HEK293T (cell line): Measurements from ENCODE around the gene C1S.
A peak's percentile ranks its signal among the peaks of the same experiment; 100 is the strongest.

Experiments
- CTCF ChIA-PET: fragments of 350-600 bp; formaldehyde crosslinking; extraction: SDS; loops from one replicate; lab custom pipeline; 2021; ENCODE audit warnings: antibody characterized with exemption, inconsistent platforms; lab: Yijun Ruan, JAX
- POLR2A ChIA-PET: fragments of 350-600 bp; formaldehyde crosslinking; extraction: SDS; loops from one replicate; lab custom pipeline; 2020; ENCODE audit warnings: antibody characterized with exemption, inconsistent platforms; lab: Yijun Ruan, JAX
- DNase-seq: peaks from one replicate; pipeline ENCODE4 v3.0.0; 2012; ENCODE audit warnings: mixed read lengths; ENCODE audit errors: extremely low spot score
- ARNT ChIP-seq: fragments of 450-650 bp; IDR thresholded peaks from 2 replicates; pipeline ENCODE4 v1.6.1; 2017; ENCODE audit warnings: mild to moderate bottlenecking
- BHLHE40 ChIP-seq: fragments of 450-650 bp; IDR thresholded peaks from 2 replicates; pipeline ENCODE4 v1.6.1; 2016; ENCODE audit warnings: mild to moderate bottlenecking, moderate library complexity, borderline replicate concordance
- CTBP1 ChIP-seq: fragments of 450-650 bp; IDR thresholded peaks from 2 replicates; pipeline ENCODE4 v1.6.1; 2016; ENCODE audit warnings: borderline replicate concordance
- ELF4 ChIP-seq: fragments of 450-650 bp; IDR thresholded peaks from 2 replicates; pipeline ENCODE4 v1.6.1; 2017; ENCODE audit warnings: antibody characterized with exemption
- FOXA1 ChIP-seq: fragments of 450-650 bp; IDR thresholded peaks from 2 replicates; pipeline ENCODE4 v1.6.1; 2016; ENCODE audit warnings: mild to moderate bottlenecking
- FOXK2 ChIP-seq: fragments of 450-650 bp; IDR thresholded peaks from 2 replicates; pipeline ENCODE4 v1.6.1; 2016; ENCODE audit warnings: mild to moderate bottlenecking
- FOXM1 ChIP-seq: fragments of 450-650 bp; IDR thresholded peaks from 2 replicates; pipeline ENCODE4 v1.6.1; 2017; ENCODE audit warnings: mild to moderate bottlenecking, borderline replicate concordance
- HDGF ChIP-seq: fragments of 450-650 bp; IDR thresholded peaks from 2 replicates; pipeline ENCODE4 v1.6.1; 2017; ENCODE audit warnings: antibody characterized with exemption, borderline replicate concordance
- L3MBTL2 ChIP-seq: fragments of 450-650 bp; conservative IDR thresholded peaks from 2 replicates; pipeline ENCODE4 v1.6.1; 2016; ENCODE audit warnings: mild to moderate bottlenecking
- LEF1 ChIP-seq: fragments of 450-650 bp; IDR thresholded peaks from 2 replicates; pipeline ENCODE4 v1.6.1; 2017; ENCODE audit warnings: mild to moderate bottlenecking, borderline replicate concordance
- NFRKB ChIP-seq: fragments of 450-650 bp; IDR thresholded peaks from 2 replicates; pipeline ENCODE4 v1.6.1; 2016; ENCODE audit warnings: mild to moderate bottlenecking, moderate library complexity
- PKNOX1 ChIP-seq: fragments of 450-650 bp; IDR thresholded peaks from 2 replicates; pipeline ENCODE4 v1.6.1; 2016
- SP1 ChIP-seq: fragments of 450-650 bp; IDR thresholded peaks from 2 replicates; pipeline ENCODE4 v1.6.1; 2017
- SUZ12 ChIP-seq: fragments of 450-650 bp; IDR thresholded peaks from 2 replicates; pipeline ENCODE4 v1.6.1; 2016; ENCODE audit warnings: mild to moderate bottlenecking
- TARDBP ChIP-seq: fragments of 450-650 bp; IDR thresholded peaks from 2 replicates; pipeline ENCODE4 v1.6.1; 2016
- ZNF384 ChIP-seq: fragments of 450-650 bp; IDR thresholded peaks from 2 replicates; pipeline ENCODE4 v1.6.1; 2016

Gene C1S

GRCh38 chr12:7017870-7018349 lies 42.6 kb upstream of the C1S start:
- CTCF ChIA-PET, result interaction anchor here (0.7 to 0.8 kb wide), 3 partner anchors 25 to 56 kb away, joined by 3 read pairs; no protein-coding TSS in a partner anchor
- DNase-seq, result peak; percentile 64
- TF ChIP-seq L3MBTL2 (peak; percentile 26; the same call in 1 of the 2 replicates), CTBP1 (no peak)
- POLR2A ChIA-PET, result interaction anchor here (0.9 to 2.1 kb wide), 8 partner anchors 10 to 93 kb away, joined by 3 to 15 read pairs (median 4); partner anchors contain the start of genes C12orf57 and RNU7-1

GRCh38 chr12:7018350-7019042 lies 42.0 kb upstream of the C1S start, which contains the start of gene LPCAT3:
LPCAT3 (minus strand) TSS chr12:7018476; CDS start chr12:7018424, 52 bp downstream.
- DNase-seq, result peak; percentile 93
- no peak for TF ChIP-seq NFRKB
- no peak for TF ChIP-seq ELF4
- TF ChIP-seq HDGF, result no peak
- TF ChIP-seq SP1, result no peak
- TF ChIP-seq SUZ12, result no peak
- TF ChIP-seq ZNF384, result no peak
- no peak for TF ChIP-seq L3MBTL2
- no peak for TF ChIP-seq BHLHE40
- TF ChIP-seq FOXK2, result no peak
- TF ChIP-seq ARNT, result no peak
- TF ChIP-seq TARDBP, result no peak
- ChIA-PET CTCF (interaction anchor here (0.7 to 0.8 kb wide), 3 partner anchors 25 to 57 kb away, joined by 3 read pairs; no protein-coding TSS in a partner anchor), POLR2A (interaction anchor here (0.9 to 2.1 kb wide), 8 partner anchors 9 to 93 kb away, joined by 3 to 15 read pairs (median 4); partner anchors contain the start of genes C12orf57 and RNU7-1)

- ChIA-PET POLR2A (interaction anchor here (0.6 to 2.1 kb wide), 6 partner anchors 8 to 562 kb away, joined by 3 to 15 read pairs (median 3); partner anchors contain the start of genes C12orf57 and RNU7-1), CTCF (no interaction called here)
- no peak for DNase-seq
- TF ChIP-seq PKNOX1 (no peak), ZNF384 (peak; percentile 47; the same call in 1 of the 2 replicates)
Observed at GRCh38 chr12:7019043-7019569, 41.4 kb upstream of the C1S start.

- CTCF ChIA-PET, result no interaction called here
- POLR2A ChIA-PET, result no interaction called here
- TF ChIP-seq FOXA1 (no peak), ZNF384 (no peak), CTBP1 (no peak), L3MBTL2 (no peak), NFRKB (no peak), BHLHE40 (no peak), HDGF (no peak), LEF1 (no peak)
- no peak for DNase-seq
Observed at GRCh38 chr12:7021956-7022355, 38.6 kb upstream of the C1S start.

- ChIA-PET CTCF (no interaction called here), POLR2A (no interaction called here)
- no peak for DNase-seq
- TF ChIP-seq ELF4 (no peak), BHLHE40 (no peak), SP1 (no peak), L3MBTL2 (no peak), NFRKB (no peak), FOXK2 (no peak), CTBP1 (no peak), LEF1 (no peak), SUZ12 (no peak), FOXM1 (no peak), TARDBP (no peak), ZNF384 (no peak)
Observed at GRCh38 chr12:7023114-7023513, 37.4 kb upstream of the C1S start.

GRCh38 chr12:7026854-7027253 lies 33.7 kb upstream of the C1S start:
- ChIA-PET POLR2A (interaction anchor here (1.4 kb wide), 1 partner anchor 8 kb away, joined by 4 read pairs; the partner anchor contains the start of gene LPCAT3), CTCF (interaction anchor here (0.6 kb wide), 1 partner anchor 102 kb away, joined by 3 read pairs; no protein-coding TSS in a partner anchor)
- no peak for DNase-seq
- TF ChIP-seq LEF1, result no peak
- TF ChIP-seq PKNOX1, result 0 out of 2 replicates have a peak, but pooled peaks have one; percentile 33

- no peak for DNase-seq
- ChIA-PET POLR2A (interaction anchor here (1.5 kb wide), 1 partner anchor 88 kb away, joined by 4 read pairs; the partner anchor contains the start of genes C12orf57 and RNU7-1), CTCF (no interaction called here)
- TF ChIP-seq NFRKB (no peak), CTBP1 (no peak), HDGF (no peak), ZNF384 (no peak), BHLHE40 (no peak), SUZ12 (no peak), FOXK2 (no peak), SP1 (no peak), LEF1 (no peak), ARNT (no peak), PKNOX1 (no peak), FOXM1 (no peak), ELF4 (no peak), TARDBP (no peak), L3MBTL2 (no peak), FOXA1 (no peak)
Observed at GRCh38 chr12:7031306-7031705, 29.2 kb upstream of the C1S start.
